ENCODE data around the gene CARS2.

GRCh38 chr13:110676595-110677587 lies 29.0 kb downstream of the CARS2 start:
- TF ChIP-seq CTCF (IDR thresholded peaks at IDR 0.05; ENCODE audit: borderline replicate concordance, extremely low read depth, low read length, poor library complexity, severe bottlenecking) = no peak
- no peak for TF ChIP-seq EZH2 (IDR thresholded peaks at IDR 0.05; ENCODE audit: borderline replicate concordance, low read depth, low read length, severe bottlenecking)

All from DND-41 (cell line).